CD4-positive, alpha-beta T cell treated with Interleukin-6 for 4 hours (primary cell): ENCODE results near the gene GRM2.

ENCODE experiments used
- DNase-seq: peaks from one replicate; pipeline ENCODE4 v3.0.0-alpha.2; 2020; ENCODE audit warnings: mixed read lengths

Gene GRM2

DNA sequence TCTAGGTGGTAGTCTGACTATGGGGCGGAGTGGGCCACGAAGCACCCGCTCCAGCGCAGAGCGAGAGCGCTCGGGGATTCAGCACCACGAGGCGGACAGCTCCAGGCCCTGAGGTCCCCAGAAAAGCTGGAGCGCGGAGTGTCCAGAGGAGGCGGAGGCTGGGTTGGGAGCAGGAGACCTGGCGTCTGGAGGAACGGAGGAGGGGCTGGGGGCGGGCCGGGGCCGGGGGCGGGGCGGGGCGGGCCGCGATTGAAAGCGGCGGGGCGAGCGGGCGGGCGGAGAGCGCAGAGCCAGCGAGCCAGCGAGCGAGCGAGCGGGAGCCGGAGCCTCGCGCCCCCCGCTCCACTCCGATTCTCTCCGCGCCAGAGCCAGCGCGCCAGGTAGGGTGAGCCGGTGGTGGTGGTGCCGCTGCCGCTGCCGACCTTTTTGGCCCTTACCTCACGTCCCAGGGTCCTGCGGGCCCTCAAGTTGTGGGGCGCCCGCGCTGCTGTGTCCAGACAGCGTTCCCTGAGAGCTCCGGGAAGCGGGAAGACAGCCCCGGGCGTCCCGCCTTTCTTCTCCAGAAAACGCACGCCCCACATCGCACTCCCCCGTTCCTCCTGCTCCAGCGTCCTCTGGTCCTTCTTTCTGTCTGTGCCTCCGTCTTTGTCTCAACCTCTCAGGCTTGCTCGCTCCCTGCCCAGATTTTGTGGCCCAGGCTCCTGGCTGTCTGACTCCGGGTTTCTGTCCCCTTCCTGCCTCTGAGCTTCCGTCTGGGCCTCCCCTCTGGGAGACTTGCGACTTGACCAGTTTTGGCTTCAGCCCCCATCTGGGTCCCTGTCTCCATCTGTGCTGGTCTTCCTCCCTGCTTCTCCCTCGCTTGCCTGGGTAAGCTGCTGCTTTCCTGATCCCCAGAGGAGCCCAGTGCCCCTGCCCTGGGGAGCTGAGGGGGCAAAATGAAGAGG lies at the start of gene GRM2:
Gene GRM2, plus strand, starts transcription at position 281 of the 944 bp plus-strand sequence. CDS start 1,916 bp downstream, outside the sequence.
- DNase-seq = peak; percentile 15

DNA sequence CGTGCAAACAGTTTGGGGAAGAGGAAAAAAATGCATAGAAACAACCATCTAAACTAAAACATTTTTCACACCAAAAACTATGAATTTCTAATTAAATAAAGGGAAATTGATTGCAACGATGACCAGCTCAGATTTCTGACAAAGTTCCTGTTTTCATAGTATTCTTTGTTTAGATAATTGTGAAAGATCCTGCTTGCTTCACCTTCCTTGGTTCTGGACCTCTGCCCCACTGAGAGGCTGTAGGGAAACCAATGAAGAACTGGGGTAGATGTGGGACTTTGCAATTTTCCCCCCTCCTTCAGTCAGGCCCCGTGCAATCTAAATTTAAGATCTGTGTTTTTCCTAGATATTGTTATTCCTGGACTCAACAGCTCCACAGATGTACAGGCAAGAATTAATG lies 49.6 kb upstream of the GRM2 start:
- DNase-seq = no peak

DNA sequence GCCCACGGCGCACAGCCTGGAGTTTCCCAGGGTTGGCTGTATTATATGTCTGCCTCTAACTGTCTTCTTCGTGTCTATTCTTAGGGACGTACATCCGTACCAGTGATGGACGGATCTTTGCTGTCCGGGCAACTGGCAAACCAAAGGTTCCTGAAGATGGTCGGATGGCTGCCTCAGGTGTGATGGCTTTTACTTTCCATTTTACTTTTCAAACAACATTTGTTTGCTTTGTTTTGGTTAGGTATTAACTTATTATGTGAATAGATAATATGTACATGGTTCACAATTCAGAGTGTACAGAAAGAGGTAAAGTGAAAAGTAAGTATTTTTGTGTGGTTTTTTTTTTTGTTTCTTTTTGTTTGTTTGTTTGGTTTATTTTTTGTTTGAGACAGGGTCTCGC lies 46.9 kb upstream of the GRM2 start:
- no peak for DNase-seq

DNA sequence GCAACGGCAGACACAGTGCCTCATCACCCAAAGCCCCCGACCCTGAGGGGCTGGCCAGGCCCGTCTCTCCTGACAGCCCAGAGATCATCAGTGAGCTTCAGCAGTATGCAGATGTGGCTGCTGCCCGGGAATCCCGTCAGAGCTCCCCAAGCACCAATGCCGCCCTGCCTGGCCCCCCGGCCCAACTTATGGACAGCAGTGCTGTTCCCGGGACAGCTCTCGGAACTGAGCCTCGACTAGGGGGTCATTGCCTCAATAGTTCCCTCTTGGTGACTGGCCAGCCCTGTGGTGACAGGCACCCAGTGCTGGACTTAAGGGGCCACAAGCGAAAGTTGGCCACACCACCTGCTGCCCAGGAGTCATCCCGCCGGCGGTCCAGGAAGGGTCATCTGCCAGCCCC lies 44.4 kb upstream of the GRM2 start:
- DNase-seq = no peak

DNA sequence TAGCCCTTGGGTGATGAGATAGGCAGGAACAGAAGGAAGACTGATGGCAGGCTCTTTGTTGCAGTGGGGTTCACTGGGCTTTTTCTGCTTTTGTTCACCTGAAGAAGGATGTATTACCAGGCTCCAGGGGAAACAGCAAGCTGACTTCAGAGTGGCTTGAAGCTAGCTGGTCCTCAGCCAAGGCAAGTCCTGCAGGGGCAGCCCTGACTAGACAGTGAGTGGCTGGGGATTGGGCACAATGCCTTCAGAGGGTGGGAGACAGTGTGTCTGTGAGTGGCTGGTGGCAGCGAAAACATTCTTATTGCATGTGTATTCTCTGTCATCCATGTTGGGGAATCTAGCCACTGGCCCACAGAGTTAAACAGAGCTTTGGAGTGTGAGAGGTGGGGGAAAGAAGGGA lies 38.1 kb upstream of the GRM2 start:
- DNase-seq = no peak

DNA sequence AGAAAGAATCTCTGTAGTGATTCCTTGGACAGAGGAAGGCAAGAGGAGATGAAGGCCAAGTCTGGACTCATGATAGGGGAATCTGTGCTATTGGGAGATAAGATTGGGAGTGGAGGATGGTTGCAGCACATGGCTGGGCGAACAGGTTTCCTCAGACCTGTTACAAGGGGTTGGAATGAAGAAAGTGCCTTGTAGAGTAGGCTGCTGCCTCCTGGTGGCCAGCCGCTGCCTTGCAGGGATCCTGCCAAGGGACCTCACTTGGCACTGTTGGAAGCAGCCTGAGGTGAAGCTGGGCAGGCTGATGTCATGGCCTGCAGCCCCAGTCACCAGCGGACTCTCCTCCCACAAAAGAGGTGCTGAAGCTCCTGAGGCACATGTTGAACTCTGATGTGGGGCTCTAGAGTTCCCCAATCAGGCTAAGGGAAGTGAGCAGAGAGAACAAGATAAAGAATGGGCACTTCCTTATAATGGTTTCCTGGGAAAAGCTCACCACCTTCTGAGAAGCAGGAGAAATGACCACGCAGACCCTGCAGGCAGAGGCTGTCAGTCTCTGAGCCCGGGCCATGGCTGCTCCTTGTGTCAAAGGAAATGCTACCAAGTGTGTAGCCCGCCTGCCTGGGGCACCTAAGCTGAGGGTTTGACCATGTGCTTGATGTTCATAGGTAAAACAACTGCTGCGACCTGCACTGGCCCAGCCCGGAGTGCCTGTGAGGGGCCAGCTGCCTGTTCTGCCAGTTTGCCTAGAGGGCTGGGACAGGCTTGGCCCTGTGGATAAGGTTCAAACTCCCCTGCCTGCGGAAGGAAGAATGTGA lies 37.4 kb upstream of the GRM2 start:
- peak; percentile 84 for DNase-seq

DNA sequence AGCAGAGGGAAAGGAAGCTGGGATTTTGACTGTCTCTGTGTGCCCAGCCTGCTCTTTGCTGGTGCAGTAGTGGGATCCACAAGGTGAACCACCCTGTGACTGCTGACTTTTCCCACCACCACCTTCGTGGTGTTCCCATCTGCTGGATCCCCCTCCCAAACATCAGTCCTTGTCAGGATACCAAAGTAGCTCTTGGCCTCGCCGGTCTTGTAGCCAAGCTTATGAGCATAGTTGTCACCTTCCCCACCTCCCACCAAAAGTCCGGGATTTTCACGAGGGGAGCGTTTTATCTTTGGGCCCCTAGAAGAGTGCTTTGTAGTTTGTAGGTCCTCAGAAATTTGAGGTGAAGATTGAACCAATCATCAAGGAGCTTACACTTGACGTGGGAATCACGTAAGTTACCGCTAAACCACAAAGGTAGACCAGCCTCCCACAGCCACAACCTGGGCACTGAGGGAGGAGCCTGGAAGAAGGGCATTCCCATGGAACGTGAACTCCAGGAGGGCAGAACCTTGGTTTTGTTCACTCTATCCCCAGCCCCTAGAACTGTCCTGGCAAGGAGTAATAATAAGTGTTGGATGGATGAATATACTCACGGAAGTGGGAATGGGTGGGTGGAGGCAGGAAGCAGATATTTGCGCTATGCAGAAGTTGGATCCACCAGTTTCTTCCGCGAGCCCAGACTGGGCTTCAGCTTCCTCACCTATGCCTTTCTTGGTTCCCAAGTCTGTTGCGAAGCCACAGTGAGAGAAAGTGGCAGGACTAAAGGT lies 36.6 kb upstream of the GRM2 start:
- peak; percentile 34 for DNase-seq

DNA sequence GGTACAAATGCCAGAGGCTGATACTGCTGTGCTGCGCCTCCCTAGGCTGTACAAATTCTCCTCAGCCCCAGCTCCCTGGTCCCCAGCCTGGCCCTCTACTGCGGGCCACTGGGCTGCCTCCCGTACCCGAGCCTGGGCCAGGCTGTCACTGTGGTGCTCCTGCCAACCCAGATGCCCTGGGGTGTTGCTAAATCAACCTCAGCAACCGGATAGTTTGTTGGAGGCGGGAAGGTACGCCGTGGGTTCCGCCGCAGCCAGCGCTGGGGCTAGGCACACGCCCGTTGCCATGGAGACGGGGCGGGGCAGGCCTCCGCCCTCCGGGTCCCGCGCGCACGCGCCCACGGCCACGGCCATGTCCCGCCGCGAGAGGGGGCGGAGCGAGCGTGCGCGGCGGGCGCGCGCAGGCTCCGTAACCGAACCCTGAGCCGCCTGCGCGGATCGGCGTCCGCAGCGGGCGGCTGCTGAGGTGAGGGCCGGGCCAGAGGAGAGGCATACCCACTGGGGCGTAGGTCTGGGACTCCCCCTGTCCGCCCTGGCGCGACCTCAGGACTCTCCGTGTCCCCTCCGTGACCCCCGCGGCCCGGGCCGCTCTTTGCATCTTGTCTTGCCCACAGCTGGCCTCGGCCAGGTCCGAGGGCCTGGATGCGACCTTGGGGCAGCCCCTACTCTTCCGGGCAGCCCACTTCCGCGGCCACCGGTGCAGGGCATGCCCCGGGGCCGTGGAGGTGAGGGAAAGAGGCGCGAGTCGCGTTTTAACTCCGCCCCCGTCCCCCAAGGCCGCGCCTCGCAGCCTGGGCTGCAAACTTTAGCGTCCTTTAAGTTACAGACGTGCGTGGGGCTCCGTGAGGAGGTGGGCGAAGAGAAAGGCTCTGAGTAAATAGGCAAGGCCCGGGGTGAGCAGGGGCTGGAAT lies 35.8 kb upstream of the GRM2 start, which contains the start of gene TEX264:
Gene TEX264, plus strand, starts transcription at position 430 of the 911 bp plus-strand sequence. CDS start 3,053 bp downstream, outside the sequence.
- DNase-seq = peak; percentile 98

DNA sequence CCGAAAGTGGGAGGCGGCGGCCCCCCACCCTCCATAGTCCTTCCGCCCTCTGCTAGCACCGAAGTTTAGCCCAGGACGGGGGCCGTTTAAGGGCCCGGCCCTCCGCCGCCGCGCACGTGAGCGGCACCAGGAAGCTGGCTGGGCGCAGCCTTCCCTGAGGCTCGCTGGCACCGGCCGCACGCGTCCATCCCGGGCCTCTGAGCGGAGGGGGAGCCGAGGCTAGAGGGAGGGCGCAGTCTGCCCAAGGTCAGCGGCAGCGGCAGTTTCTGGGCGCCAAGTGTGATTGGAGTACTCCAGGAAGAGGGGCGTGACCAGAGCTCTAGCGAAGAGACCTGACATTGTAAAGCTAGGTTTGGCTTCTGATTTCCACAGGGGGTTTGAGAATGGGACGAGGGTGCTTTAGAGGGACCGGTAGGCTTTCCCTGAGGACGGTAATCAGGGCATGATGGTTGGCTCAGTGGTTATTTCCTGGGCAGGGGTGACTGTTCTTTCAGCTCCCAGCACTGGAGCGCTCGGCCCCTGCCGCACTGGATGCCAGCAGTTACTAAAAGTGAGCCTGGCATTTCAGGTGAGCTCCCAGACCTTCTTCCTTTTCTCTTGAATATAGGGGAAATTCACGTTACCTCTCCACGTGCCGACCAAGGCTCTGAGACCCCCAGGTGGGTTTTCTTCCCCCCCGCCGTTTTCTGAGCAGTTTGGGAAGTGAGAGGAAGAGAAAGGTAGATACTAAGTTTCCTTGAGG lies 35.0 kb upstream of the GRM2 start:
- peak; percentile 68 for DNase-seq

DNA sequence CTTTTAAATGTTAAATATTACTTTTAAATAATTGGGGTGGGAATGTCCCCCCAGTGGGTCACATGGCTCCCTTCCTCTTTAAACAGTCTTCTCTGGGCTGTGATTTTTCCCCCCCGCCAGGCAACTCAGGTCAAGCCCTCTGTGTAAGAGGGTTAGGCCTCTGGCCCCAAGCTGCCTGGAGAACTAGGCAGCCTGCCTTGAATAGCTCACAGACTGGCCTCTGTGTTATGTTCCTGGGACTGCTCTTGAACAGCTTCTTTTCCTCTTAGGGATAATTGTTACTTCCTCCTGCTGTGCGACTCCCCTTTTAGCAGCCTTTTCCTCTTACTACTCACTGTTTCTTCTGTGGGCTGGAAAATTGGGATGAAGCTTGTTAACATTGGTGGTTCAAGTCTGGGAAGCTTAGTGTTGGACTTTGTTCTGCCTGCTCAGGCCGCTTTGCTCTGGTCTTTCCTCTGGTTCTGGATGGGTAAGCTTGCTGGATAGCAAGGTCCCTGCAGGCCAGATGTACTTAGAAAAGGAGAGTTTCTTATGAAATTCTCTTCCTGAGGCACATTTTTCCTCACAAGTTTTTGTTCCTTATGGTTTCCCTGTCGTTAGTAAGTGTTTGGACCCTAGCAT lies 33.6 kb upstream of the GRM2 start:
- no peak for DNase-seq

DNA sequence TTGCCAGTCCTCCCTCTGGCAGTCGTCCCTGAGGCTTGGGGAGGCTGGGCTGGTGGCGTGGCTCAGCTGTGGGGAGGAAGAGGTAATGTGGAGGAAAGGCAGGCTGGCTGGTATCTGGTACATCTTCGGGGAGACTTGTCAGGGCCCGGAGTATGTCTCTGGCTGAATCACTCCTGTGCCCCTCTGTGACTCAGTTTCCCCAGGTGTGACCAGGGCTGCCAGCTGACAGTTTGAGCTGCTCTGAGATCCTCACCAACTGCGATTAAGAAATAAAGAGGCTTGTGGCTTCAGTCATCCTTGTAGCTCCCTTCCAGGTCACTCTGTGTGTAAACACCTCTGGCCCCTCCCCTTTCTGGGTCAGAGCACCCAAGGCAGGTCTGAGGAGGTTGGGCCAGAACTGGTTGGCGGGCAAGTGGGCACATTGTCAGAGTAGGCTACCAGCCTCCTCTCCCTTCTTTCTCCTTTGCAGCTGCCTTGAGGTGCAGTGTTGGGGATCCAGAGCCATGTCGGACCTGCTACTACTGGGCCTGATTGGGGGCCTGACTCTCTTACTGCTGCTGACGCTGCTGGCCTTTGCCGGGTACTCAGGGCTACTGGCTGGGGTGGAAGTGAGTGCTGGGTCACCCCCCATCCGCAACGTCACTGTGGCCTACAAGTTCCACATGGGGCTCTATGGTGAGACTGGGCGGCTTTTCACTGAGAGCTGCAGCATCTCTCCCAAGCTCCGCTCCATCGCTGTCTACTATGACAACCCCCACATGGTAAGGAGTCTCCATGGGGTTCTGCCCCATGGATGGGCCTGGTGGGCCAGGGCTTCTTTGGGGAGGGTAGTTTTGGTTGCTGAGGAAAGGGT lies 32.8 kb upstream of the GRM2 start:
- DNase-seq = no peak

DNA sequence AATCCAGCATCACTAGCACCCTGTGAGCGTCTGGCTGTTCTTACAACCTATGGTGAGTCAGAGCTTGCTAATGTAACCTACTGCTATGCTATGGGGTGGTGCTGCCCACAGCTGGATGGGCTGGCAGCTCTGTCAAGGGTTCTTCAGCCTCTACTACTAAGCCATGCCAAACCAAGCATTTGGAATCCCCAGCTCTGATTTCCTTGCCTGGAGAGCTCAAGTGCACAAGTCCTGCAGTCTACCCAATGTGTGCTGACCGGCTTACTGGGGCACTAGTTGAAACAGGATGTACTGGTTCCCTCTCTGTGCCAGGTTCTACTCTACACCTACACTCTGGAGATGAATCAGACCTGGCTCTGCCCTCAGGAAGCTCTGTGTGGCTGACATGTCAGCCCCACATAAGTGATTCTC lies 31.7 kb upstream of the GRM2 start:
- DNase-seq = peak; percentile 31

DNA sequence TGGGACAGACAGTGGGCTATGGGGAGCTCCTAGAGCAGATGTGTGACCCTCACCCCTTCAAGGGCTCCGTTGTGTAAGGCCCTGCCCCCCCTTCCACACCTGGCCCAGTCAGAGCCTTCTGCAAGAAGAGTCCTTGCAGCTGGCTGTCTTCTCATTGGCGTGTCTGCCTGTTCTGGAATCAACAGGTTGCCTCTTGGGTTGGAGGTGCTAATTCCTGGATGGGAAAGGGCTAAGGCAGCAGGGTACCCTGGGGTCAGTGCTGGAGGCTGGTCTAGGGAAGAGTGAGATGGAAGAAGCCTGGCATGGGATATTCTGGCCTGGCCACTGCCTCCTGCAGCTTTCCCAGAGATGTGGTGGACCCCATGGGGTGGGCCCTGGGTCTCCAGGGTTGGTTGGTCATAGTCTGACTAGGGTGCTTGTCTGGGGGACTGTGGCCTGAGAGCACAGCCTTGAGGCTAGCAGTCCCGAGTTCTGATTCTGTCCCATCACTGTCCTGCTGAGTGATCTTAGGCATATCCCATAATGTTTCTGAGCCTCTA lies 30.7 kb upstream of the GRM2 start:
- no peak for DNase-seq

DNA sequence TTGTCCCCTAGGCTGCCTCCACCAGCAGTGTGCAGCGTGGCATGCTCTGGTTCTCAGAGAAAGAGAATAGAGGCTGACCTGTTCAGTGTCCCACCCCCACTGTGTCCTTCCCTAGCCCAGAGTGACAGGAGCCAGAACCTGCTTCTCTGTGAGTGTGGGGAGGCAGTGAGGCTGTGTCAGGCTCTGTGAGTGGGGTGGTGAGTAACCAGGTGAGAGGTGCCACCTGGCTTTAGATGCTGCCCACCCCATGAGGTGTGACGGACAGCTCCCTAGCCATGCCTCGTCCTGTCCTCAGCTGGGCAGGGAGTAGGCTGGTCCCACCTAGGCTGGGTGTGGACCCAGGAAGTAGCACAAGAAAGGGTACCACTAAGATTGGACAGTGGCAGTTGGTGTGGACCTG lies 29.5 kb upstream of the GRM2 start:
- DNase-seq = no peak

DNA sequence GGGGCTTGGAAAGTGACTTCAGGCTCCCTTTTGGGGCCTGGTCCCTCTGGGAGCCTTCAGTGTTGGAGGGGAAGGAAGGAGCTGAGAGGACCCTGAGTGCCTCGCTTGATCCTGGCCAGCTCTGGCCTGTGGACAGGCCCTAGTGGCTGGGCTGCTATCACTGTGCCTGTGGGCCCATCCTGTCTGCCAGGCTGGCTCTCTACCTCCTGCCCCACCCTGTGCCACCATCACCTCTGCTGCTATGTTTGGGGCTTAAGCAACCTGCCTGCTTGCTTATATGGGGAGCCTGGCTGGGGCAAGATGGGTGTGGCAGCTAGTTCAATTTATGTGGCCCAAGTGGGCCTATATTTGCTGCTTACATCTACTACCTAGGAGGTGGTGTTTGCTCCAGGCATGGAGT lies 28.7 kb upstream of the GRM2 start:
- no peak for DNase-seq

DNA sequence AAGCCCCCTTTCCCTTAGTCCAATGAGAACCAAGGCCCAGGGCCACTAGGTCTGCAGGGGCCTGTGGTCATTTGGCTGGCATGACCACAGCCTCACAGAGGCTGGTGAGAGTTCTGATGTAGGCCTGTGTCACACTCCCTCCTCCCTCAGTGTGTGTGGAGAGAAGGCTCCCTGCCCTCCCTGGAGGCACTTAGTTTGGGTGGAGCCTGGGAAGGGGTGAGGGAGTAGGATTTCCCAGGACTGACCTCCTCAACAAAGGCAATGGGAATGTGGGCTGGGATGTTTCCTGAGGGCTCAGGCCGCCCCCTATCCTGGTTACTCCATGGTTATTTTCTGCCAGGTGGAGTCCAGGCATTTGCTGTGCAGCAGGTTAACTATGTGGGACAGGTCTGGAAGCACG lies 28.2 kb upstream of the GRM2 start:
- no peak for DNase-seq

DNA sequence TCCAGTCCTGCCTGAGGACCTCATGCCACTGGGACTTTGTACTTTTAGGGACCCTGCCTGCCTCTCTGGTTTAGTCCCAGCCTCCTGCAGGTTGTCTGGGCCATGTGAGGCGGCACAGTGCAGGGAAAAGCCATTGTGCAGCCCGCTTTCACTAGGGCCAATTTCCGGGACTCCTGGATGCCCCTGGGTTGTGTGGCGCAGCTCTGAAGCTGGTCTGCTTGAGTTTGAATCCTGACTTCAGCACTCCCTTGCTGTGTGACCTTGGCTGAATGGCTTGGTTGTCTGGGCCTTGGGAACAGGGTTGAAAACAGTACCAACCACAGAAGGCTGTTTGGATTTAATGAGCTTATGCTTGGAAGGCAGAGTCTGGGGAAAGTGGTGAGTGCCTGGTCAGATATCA lies 27.6 kb upstream of the GRM2 start:
- no peak for DNase-seq

DNA sequence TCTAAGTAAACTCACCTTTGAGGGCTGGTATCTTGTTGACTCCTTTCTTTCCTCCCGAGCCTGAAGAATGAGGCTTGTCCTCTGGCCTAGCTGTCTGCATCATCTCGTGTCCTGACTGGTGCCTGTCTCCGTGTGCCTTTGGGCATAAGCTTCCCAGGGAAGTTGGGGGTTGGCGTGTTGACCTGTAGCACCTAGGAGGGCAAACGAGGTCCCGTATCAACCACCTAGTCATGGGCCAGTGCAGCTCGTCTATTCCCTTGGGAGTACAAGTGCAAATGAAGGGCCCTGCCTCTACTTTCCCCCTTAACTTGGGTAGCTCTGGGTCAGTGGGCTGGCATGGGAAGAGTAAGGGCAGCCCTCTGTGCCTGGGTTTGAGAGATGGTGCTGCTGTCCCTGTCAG lies 27.1 kb upstream of the GRM2 start:
- no peak for DNase-seq

DNA sequence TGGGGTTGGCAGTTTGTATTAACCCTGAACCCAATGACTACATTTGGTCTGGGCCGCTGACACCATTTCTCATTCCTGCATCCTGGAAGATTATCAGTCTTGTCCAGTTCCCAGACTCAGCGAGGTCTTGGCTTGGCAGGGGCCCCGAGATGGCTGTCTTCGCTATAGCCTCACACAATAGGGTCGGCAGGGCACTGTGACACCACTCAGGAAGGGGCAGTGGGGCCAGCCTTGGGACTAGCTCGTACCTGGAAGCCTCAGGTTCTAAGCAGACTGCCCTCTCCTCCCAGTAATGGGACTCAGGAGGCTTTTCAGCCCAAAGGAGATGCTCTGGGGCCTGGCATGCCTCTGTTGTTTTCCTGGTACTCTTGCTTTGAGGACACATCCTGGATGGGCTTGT lies 26.7 kb upstream of the GRM2 start:
- DNase-seq = no peak
